Stimulated activated CD8-positive, alpha-beta memory T cell treated with anti-CD3 and anti-CD28 coated beads, Interleukin-4, amount 100 ng/mL, for 24 hours (primary cell): ENCODE measurements around the gene ZSCAN29.

ENCODE experiments used
- DNase-seq: peaks from one replicate; pipeline ENCODE4 v3.0.0-alpha.2; 2020; ENCODE audit warnings: low read depth

ZSCAN29 gene

DNA sequence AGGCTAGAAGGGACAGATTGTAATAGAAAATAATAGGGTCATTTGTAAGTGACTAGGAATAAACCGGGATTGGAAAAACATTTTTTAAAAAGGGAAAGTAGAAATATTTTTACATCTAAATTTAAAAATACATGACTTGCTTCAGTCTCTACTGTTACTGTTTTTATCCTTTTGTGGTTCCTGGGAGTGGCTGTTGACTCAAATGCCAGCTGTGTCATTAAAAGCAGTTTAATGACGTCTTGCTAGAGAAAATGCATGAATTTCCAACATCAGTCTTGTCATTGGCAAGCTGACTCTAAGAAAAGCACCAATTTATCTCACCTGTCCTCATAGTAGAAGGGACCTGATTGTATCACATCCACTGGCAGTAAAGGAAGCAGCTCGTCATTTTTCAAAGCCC lies 23.7 kb downstream of the ZSCAN29 start:
- DNase-seq: no peak

DNA sequence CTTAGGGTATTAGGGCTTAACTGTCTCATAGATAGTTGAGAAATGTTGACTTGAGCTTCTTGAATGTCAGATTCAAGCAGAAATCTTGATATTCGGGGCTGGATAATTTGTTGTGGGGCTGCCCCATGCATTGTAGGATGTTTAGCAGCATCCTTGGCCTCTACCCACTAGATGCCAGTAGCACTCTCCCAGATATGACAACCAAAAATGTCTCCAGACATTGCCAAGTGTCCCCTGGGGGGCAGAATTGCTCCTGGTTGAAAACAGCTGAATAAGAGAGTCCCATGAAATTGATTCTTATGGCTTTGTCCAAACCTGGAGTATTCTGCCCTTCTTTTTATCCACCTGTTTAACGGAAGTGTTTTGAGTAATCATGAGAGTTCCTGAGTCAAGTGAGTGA lies 24.5 kb downstream of the ZSCAN29 start:
- no peak for DNase-seq

DNA sequence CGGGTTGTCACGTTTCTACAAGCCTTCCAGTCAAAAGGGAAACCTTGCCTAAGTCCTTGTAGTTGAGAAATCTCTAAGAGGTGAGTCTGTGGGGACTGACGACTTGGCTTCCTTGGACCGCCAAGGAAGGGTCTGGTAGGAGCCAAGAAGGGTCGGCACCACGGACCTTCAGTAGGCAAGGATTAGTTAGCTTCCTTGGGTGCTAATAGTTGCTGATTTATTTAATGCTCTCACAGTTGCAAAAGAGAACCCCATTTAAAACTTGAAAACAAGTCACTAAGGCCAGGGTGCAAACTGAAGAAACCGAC lies 40.1 kb downstream of the ZSCAN29 start:
- no peak for DNase-seq

DNA sequence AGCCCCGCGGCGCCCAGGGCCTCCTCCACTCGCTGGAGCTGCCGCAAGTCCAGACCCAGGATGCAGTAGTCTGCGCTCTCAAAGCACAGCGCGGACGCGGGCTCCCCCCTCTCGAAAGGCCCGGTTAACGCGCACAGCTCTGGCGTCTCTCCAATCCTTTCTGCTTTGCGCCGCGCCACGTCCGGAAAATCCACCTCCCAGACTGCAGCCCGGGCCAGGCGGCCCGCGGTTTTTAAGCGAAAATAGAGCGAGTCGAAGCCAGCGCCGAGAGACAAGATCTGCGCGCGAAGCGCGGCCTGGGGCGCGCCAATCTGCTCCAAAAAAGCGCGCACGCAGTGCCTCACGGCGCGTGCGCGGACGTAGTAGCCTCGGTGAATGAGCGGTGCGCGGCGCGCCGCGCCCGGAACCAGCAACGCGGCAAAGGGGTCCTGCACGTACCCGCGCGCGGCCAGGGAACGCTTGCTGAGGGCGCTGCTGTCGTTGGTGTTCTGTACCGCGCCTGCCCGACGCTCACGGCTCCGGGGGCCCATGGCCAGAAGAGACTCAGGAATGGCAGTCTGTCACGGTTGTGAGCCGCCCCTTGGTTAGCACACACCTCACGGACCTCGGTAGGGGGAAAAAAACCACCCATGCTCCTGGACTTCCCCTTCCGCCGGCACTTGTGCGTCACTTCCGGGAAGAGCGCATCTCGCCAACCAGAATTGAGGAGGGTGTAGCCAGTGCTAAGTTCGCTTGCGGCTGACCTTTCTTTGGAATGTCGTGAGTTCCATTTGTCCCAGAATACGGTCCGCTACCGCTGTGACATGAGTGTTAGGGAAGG lies 40.7 kb downstream of the ZSCAN29 start, which contains the start of gene LCMT2:
Gene LCMT2 (minus strand): TSS at position 614 of the 820 bp plus-strand sequence. CDS start 84 bp downstream, at position 530.
- DNase-seq: peak; percentile 82

DNA sequence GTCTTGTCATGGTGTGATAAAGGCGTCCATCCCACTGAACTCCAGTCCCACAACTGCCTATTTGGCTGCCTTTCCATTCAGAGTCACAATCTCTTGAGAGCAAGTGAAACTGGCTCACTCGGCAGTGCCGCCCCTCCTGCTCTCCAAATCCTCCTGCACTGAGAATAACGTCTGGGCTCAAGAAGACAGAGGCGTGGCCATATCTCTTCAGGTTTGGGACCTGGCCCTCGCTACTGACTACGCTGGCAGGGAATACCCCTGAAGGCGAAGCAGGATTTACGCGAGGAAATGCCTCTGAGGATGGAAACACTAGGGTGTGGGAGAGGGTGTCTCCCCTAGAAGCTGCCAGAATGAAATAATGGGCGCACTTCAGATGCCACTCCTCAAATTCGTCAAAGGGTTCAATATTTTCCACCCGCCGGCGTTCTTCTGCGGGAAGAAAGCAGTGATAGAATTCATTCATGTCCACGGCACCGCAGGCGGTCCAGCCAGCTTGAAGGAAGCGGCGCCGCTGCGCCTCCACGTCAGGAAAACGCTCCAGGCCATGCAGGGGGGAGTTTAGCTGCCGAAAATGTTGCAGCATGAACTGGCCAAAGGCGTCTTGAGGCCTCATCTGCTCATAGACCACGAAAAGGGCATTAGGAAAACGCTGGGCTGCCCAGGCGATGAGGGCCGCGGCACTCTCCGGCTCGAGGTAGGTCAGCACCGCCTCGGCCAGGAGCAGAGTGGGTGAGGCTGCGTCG lies 41.5 kb downstream of the ZSCAN29 start:
- DNase-seq: no peak

DNA sequence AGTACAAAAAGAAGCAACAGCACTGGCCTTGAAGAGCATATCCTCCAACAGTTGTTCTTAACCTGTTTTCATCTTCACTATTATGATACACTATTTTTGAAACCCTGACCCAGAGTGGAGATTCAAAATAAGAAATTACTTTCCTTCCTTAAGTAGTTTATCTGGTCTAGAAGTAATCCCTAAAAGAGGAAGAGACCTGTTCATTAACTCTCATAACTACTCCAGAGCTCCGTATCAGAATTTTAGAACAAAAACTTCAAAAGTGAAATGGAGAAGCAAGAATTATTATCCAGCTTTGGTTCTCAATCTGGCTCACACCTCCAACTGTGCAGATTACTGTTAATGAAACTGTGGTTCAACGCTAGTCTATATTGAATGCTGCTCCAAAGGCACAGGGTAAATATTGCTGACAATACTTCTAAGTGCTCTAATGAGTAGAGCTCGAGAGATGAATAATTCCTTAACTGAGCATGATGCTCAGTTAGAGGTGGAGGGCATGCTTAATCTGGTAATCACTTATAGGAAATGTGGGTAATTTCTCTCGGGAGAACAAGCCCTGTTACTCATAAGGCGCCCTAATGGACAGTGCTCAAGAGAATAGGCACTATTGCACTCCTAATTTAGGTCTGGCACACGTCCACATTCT lies 45.7 kb downstream of the ZSCAN29 start:
- no peak for DNase-seq

DNA sequence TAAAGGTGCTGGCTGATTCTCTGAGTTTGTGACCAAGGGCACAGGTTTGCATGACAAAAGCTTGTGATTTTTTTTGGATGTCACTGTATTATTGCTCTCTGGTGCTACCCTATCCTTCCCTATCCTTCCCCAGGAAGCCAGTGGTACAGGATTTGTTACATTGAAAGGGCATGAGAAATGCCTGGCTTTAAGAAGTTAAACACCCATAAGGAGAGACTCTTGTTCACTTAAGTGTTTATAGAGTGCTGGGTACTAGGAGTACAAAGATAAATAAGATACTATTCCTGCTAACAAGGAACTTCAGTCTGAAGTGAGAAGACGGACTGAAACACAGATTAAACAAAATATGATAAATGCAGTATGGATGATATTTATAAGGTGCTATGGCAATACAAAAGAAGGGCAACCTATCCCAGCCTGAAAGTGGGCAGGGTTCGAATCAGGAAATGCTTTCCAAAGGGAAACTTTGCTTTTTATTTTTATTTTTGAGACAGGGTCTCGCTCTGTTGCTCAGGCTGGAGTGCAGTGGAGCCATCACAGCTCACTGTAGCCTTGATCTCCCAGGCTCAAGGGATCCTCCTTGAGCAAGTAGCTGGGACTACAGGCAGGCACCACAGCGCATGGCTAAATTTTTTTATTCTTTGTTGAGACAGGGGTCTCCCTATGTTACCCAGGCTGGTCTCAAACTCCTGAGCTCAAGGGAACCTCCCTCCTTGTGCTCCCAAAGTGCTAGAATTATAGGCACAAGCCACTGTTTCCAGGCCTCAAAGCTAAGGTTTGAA lies 51.7 kb downstream of the ZSCAN29 start:
- no peak for DNase-seq

DNA sequence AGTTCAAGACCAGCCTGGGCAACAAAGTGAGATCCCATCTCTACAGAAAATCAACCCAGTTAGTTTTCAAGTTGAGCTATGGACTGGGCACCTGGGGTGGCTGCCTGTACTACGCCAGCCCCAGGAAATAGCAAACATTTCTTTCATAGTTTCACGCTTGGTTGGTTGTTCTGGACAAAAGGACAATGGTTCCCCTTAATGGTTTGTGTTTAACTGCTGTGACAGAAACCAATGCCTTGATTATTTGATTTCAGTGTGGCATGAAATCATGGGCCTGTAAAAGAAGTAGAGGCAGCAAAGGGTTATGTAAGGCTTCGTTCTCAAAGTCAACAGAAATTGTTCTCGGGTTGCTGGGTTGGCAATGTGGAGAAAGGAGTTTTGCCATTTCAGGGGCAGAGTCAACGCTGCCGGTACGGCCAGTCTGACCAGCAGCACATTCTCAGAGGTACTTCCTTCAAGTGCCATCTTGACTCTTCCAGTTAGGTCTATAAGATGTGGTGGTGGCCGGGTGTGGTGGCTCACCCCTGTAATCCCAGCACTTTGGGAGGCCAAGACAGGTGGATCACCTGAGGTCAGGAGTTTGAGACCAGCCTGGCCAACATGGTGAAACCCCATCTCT lies 53.2 kb downstream of the ZSCAN29 start:
- DNase-seq: no peak

DNA sequence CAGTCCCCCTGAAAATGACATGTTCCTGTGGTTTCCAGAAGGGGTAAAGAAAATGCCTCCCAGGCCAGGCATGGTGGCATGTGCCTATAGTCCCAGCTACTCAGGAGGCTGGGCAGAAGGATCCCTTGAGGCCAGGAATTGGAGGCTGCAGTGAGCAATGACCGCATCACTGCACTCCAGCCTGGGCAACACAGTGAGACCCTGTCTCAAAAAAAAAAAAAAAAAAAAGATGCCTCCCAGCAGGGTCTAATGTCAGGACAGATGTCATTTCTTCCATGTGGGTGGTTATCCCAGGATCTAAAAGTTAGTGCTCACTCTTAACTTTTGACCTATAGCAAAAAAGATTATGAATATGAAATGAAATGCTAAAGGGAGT lies 53.9 kb downstream of the ZSCAN29 start:
- no peak for DNase-seq

DNA sequence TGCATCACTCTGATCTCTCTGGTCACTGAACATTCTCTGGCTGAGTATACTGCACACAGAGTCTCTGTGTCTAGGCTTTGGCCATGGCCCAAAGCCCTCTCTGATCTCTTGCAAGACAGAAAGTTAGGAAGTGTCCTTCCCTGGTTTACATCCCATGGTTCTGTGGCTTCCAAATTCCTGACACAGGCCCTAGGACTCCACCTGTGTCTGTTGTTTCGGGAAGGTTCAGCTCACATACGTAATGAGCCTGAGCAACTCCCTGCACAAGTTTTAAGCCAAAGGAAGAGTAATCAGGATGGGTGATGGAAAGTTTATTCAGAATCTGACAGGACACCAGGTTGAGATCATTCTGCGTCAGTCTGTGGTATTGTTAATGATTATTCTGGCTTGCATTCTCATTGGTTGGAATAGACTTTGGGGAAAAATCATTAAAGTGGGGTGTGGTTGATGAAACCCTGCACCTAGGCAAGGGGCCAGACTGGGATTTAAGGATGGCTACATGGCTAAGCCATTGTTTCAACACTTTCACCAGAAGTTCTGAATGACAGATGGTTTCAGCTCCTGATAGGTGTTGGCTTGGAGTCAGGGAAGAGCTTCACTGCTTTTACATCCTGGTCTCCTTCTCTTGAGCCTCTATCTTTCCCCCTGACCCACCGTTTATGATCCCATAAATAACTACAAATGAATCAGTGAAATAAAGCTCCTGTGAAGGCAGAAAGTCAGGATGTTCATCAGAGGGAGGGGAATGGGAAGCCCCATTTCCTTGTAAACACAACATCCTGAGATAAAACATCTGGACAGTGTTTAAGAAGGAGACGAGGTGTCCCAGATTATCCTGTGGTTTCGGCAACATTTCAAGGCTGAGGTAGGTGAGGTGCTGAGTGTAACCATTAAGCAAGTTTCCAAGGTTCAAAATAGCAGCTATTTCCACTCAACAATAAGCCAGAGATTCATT lies 54.5 kb downstream of the ZSCAN29 start:
- DNase-seq: no peak

DNA sequence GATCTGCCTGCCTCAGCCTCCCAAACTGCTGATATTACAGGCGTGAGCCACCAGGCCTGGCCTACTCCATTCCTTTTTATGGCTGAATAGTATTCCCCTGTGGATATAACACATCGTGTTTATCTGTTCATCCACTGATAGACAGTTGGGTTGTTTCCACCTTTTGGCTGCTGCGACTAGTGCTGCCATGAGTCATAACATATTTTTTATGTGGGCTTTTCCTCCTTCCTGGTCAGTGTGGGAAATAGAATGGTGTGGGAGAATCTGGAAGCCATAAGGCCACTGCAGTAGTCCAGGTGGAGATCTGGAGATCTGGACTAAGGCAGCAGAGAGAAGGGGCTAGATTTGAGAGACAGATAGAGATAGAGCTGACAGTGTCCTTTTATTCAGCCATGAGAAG lies 56.7 kb downstream of the ZSCAN29 start:
- DNase-seq: no peak

DNA sequence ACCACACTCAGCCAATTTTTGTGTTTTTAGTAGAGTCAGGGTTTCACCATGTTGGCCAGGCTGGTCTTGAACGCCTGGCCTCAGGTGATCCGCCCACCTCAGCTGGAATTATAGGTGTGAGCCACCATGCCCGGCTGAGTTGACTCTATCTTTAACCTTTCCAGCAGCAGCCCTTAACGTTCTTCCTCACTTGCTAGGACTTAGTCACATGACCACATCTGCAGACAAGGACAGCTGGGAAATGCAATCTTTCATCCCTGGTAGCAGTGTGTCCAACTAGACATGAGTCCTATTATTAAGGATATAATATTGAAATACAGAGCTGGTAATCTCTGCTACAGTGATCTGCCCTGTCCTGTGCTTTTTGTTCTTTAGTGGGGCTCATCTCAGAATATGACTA lies 58.5 kb downstream of the ZSCAN29 start:
- no peak for DNase-seq
